ENCODE measurements around the gene KIF26B.
A peak's percentile ranks its signal among the peaks of the same experiment; 100 is the strongest.

KIF26B gene

GRCh38 chr1:245431706-245432105 lies 276.9 kb downstream of the KIF26B start:
- H3K4me3 ChIP-seq (ENCODE audit: low read depth, low read length), result no peak overlapping the region
- no peak for TF ChIP-seq CTCF (conservative IDR thresholded peaks at IDR 0.05; ENCODE audit: low read depth, low read length)
- DNase-seq (ENCODE audit: low read depth), result no peak

DNA sequence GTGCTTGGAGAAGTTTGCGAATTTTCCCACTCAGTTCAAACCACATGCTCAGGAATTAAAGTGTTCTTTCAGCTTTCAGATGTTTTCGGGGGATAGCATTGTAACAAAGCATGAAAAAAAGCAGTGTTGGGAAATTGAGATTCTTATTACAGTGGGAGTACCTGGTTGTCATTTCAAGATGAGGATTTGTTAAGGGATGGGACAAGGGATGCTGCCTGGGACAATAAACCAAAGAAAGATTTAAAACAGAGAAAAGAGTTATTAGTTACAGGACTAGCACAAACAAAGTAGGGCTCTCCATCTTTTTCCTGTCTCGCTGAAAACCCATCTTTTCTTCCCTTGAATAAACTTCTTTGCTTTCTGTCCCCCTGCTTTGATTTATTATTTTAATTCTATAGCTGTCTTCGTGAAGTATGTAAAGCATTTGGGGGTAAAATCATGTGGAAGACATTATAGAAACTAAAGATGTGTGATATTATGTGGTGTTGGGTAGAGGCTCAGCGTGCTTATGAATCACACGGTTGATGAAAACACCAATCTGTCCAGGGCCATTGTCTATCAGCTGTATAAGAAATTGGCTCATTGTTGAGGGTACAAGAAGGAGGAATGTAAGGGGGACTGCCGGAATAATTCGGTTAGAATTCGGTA lies 277.6 kb downstream of the KIF26B start:
- no peak overlapping the region for H3K4me3 ChIP-seq (ENCODE audit: low read depth, low read length)
- DNase-seq (ENCODE audit: low read depth), result no peak
- no peak for TF ChIP-seq CTCF (conservative IDR thresholded peaks at IDR 0.05; ENCODE audit: low read depth, low read length)

DNA sequence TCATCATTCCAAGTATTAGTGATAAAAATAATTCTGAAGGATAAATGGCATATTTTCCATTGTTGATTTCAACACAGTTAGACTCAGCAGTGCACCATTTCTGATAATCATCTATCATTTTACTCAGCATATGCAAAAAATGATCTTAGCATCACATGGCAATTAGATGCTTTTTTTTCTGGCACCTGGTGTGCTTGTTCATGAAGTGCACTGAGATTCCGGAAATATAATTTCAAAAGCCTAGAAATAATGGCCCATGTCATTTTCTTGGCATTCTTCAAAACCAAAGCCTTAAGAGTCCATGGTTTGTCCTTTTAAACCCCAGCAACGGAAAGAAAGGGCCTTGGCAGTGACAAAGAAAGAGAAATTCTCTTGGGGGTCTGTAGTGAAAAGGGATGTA lies 278.8 kb downstream of the KIF26B start:
- TF ChIP-seq CTCF (conservative IDR thresholded peaks at IDR 0.05; ENCODE audit: low read depth, low read length), result no peak
- DNase-seq (ENCODE audit: low read depth), result no peak
- no peak overlapping the region for H3K4me3 ChIP-seq (ENCODE audit: low read depth, low read length)

GRCh38 chr1:245434280-245434679 lies 279.5 kb downstream of the KIF26B start:
- peak; percentile 28 for TF ChIP-seq CTCF (conservative IDR thresholded peaks at IDR 0.05; ENCODE audit: low read depth, low read length)
- no peak overlapping the region for H3K4me3 ChIP-seq (ENCODE audit: low read depth, low read length)
- peak; percentile 22 for DNase-seq (ENCODE audit: low read depth)

- DNase-seq (ENCODE audit: low read depth), result no peak
- no peak for TF ChIP-seq CTCF (conservative IDR thresholded peaks at IDR 0.05; ENCODE audit: low read depth, low read length)
- H3K4me3 ChIP-seq (ENCODE audit: low read depth, low read length), result no peak overlapping the region
These were observed 281.6 kb downstream of the KIF26B start for GRCh38 chr1:245436407-245436806.

DNA sequence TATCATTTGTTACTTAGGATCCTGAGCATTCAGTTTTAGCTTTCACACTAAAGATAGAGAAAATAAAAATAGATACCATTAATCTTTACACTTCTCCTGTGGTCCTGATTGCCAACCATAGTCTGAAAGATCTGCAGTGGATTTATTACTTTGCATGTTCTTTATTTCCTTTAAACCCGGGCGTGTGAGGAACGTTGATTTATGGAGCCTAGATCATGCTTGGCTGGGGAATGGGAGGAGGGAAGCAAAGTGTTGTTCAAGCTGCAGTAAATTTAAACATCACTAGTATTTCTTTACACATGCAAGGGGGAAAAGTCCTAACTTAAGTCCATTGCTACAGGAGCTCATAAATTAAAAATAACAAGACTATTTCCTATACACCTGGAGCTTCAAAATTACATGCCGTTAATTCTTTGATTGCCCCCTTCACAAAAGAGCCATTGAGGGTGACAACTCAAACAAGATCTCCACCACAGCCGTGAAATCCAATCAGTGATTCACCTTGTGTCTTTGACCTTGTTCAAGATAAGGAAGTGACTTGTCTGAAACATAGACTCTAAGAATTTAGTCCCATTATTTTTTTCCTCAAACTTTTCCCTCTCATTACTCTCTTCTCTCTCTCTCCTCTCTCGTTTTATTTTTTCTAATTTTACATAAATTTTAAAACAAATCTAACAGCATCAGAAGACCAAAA lies 282.7 kb downstream of the KIF26B start:
- TF ChIP-seq CTCF (conservative IDR thresholded peaks at IDR 0.05; ENCODE audit: low read depth, low read length), result no peak
- no peak overlapping the region for H3K4me3 ChIP-seq (ENCODE audit: low read depth, low read length)
- no peak for DNase-seq (ENCODE audit: low read depth)

DNA sequence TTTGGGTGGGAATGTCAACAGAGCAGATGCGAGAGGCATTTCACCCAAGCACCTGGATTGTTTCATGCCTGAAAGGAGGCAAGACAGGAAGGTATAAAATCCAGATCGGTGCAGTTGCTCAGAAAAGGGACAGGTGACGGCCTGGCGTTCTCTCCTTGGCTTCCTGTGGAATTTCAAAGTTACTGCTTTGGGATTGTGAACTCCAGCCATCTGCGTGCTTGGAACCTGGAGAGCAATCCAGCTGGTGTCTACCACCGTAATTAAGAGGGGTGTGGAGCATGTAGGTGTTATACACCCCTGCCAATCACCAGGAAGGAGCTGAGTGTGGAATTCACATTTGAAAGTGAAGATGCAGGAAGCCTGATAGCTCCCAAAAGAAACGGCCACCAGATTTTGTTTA lies 286.1 kb downstream of the KIF26B start:
- TF ChIP-seq CTCF (conservative IDR thresholded peaks at IDR 0.05; ENCODE audit: low read depth, low read length), result no peak

More for the DNA sequence above, 286.1 kb downstream of the KIF26B start:
- H3K4me3 ChIP-seq (ENCODE audit: low read depth, low read length), result no peak overlapping the region
- no peak for DNase-seq (ENCODE audit: low read depth)
